ENCODE data around the gene TRPT1.
A peak's percentile ranks its signal among the peaks of the same experiment; 100 is the strongest.

The TRPT1 gene

DNA sequence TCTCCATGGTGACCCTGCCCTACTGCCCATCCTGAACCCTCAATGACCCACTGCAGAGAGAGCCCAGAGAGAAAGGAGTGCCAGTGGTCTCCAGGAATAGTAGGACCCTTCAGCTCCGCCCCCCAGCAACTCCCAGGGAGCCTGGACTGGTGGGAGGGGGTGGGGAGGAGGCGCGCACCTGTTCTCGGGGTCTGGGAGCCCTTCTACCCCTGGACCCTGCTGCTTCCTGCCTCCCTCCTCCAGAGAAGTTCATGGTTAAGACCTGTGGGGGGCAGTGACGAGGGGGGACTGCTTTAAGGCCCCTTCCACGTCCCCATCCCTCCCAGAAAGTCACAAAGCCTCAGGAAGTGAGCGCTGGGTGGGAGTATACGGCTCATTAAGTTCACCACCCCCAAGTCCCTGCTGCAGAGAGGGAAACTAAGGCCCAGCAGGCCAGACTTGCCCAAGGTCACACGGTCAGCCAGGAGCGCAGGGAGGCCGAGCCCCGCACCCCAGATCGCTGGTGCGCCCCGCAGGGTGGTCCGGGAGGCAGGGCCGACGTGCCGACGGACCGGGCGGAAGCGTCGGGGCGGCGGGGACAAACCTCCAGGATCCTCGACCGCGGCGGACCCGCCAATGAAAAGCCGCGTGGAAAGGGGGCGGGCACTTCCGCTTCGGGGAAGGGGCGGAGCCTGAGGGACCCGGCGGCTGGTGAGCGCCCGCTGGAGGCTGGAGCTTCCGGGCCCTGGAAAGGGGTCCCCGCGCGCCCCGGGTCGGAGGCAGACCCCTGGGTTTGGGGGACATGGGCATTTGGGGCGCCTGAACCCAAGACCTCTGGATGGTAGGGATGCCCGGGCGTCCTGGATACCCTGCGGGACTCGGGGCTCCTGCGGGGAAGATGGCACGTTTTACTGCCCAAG is at the start of gene TRPT1, which contains the start of gene NUDT22:
Gene TRPT1 (minus strand): TSS at position 579 of the 899 bp plus-strand sequence. CDS start 326 bp downstream, at position 253.
Gene NUDT22 (plus strand): TSS at position 667 of the 899 bp plus-strand sequence. CDS start 379 bp downstream, outside the sequence.
- peak; percentile 81 to 85 (median 84) for DNase-seq

DNA sequence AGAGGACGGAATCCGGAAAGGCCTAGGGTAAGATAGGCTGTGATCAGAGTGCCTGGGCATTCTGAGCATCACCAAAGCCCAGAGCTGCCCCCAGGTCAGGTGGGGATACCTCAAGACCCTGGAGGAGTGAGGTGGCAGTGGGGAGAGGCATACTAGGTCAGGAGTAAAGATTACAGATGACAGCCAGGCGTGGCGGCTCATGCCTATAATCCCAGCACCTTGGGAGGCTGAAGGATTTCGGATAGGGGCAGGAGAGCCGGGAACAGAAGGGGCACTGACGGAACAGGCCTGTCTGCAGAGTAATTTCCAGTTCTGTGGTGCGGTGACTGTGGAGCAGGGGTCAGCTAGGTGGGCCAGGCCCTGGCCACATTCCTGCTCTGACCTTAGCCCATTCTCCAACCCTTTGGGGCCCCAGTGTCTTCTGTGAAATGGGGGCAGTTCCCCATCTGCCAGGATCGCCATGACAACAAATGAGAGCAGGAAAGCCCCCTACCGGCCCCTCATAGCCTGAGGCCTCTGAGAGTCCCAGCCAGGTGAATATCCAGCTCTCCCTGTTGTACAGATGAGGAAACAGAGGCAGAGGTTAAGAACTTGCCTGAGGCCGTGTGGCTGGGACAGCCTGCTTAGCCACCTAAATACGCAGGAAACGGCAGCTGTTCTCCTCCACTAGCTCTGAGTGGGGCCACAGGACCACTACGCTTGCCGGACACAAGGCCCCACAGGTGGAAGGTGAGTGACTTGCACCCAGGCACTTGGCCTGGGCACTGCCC is 49.2 kb upstream of the TRPT1 start:
- DNase-seq = no peak

DNA sequence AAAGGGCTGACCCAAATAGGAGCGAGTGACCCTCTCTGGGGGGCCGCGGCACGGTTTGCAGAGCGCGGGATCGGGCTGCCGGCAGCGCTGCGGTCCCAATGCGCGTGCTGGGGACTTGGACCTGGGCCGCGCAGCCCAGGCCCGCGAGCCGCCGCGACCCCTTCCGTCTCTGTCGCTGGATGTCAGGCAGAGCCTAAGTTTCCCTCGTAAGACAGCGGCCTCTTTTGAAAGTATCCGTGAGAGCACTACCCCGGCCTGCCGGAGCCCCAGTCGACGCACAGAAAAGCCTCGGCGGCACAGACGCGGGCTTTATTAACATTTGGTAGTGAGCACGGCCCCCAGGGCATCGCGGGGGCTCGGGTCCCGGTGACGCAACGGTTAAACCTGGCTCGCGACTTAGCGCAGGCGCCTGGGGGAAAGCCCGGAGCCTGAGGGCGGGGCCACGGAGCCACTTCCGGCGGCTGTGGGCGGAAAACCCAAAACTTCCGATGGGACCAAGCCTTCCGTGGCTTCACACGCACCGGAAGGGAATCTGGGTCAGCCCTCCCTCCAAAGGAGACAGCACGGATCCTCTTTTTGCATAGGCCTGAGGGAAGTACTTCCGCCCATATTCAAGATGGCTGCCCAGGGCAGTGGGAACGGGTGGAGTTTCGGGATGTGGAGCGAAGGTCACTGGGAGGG is 43.7 kb upstream of the TRPT1 start:
- peak; percentile 92 to 94 (median 93) for DNase-seq

GRCh38 chr11:64268893-64269539 is 43.0 kb upstream of the TRPT1 start:
- peak in 1 of 4 experiments; percentile 25 for DNase-seq

- no peak for DNase-seq
Observed at GRCh38 chr11:64268025-64268892, 42.3 kb upstream of the TRPT1 start.

DNA sequence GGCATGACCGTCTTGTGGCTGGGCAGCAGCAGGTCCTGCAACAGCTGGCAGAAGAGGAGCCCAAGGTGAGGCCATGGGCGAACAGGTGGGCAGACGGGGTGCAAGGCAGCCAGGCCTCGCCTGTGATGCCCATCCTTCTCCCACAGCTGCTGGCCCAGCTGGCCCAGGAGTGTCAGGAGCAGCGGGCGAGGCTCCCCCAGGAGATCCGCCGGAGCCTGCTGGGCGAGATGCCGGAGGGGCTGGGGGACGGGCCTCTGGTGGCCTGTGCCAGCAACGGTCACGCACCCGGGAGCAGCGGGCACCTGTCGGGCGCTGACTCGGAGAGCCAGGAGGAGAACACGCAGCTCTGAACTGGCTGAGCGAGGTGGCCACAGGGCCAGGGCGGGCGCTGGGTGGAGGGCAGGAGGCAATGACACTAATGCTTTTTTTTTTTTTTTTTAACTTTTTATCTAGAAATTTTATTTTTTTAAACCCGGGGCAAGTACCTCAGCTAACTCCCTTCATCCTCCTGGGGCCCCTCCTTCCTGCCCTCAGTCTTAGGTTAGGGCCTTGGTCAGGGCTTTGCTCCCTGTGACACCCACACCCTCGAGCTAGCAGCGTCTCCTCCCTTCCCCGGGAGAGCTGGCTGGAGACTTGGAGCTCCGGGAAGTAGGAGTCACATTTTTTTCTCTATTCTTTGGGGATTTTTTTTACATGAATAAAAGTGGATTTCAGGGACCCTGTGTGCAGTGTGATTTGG is 41.4 kb upstream of the TRPT1 start:
- no peak for DNase-seq

DNA sequence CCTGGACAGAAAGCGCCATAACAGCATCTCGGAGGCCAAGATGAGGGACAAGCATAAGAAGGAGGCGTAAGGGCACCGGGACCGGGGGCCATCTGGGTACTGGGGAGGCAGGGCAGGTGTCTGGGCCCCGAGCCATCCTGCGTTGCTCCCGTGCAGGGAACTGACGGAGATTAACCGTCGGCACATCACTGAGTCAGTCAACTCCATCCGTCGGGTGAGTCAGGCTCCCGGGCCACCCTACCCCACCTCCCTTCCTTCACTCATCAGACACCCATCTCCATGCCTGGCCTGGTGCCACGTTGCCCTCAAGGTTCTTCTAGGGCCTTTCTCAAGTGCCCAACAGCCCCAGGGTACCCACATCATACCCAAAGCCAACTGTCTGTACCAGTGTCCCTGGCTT is 40.4 kb upstream of the TRPT1 start:
- no peak for DNase-seq

DNA sequence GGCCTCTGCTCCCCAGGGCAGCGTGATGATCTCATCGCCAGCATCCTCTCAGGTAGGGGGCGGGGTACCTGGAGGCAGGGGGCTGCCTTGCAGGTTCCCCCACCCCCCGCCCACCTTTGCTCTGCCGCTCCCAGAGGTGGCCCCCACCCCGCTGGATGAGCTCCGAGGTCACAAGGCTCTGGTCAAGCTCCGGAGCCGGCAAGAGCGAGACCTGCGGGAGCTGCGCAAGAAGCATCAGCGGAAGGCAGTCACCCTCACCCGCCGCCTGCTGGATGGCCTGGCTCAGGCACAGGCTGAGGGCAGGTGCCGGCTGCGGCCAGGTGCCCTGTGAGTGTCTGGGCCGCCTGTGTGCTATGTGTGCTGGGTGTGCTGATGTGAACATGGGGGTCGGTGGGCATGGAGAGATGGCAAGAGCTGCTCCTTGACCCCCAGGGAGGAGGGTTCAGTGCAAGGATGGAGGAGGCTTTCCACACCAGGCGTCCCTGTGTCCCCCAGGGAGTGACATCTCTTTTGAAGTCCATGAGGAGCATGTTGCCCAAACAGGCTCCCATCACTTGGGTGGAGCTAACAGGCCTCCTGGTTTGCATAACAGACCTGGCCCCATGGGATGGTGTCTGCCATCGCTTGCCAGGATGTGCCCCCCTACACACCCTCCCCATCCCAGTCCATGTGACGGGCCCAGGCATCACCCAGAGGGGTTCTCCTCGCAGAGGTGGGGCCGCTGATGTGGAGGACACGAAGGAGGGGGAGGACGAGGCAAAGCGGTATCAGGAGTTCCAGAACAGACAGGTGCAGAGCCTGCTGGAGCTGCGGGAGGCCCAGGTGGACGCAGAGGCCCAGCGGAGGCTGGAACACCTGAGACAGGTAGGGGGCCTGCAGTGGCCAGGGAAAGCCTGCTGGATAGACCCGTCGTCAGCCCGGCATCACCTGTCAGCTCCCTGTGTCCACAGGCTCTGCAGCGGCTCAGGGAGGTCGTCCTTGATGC is 39.5 kb upstream of the TRPT1 start:
- DNase-seq = no peak

GRCh38 chr11:64264371-64264852 is 38.4 kb upstream of the TRPT1 start:
- no peak for DNase-seq

GRCh38 chr11:64263947-64264317 is 37.9 kb upstream of the TRPT1 start:
- DNase-seq = no peak

DNA sequence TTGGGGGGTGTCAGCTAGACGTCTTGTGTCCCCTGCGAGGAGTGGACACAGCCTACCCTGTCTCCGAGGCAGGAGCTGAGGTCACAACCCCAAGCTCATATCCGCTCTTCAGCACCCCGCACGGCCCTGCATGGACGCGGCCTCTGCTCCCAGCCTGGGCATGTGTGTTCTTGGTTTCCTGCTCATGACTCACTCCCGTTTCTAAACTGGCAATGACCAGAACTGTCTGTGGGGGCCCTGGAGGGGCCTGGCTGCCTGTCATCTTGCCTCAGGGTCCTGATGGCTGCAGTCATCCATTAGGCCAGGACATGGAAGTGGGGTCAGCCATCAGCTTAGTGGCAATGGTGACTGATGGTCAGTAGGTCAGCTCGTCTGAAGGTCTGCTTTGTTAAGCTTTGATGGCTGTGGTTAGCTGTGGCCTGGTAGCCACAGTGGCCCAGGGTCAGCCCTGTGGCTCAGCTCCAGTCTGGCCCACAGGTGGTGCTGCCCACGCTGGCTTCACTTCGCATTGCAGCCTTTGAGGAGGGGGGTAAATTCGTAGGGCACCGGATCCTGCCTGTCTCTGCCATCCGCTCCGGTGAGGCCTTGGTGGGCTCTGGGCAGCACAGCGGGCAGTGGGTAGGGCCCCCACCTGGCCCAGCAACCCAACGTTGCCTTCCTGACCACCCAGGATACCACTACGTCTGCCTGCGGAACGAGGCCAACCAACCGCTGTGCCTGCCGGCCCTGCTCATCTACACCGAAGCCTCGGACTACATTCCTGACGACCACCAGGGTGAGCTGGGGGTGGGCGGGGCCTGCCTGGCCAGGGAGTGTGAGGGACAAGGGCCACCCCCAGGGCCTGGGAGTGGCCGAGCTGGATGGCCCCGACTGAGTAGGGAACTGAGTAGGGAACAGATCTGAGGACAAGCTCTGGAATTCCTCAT is 37.3 kb upstream of the TRPT1 start:
- DNase-seq = no peak

GRCh38 chr11:64262271-64263002 is 36.5 kb upstream of the TRPT1 start:
- no peak for DNase-seq

GRCh38 chr11:64261556-64262080 is 35.6 kb upstream of the TRPT1 start:
- DNase-seq = no peak

DNA sequence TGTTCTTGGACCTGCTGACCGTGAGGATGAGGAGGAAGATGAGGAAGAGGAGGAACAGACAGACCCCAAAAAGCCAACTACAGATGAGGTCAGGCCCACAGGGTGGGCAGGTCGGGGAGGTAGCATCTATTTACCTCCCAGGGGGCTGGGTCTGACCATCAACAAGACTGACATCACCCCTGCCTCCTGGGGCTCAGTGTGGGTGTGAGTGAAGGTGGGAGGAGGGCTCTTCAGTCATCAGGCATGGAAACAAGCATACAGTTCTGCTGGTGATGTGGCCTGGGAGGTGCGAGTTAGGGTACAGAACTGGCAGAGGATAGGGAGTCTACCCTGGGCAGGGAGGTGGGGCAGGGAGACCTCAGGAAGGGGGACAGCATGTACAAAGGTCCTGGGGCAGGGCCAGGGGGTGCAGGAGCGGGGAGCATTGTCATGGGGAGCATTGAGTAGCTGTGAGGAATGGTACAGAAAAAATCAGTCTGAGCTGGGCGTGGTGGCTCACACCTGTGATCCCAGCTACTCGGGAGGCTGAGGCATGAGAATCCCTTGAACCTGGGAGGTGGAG is 34.2 kb upstream of the TRPT1 start:
- no peak for DNase-seq

DNA sequence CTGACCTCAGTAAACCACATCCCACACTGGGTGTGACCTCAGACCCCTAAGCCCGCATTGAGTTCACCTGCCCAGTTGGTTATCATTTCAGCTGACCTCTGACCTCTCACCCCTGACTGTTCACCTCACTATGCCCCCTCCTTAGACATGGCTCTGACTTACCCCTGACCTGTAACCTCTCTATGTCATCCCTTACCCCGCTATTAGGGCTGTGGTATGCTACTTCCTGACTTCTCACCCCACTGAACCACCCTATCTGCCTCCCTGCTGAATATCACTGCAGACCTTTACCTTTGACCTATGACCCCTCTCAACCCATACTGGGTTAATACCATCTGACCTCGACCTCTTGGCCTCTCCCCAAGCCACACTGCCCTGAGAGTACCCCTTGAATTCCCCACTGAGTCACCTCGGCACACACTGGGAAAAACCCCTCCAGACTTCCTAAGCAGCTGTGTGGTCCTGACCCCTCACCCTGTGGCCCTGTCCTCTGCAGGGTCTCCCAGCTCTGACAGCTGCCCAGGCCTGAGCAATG is 33.6 kb upstream of the TRPT1 start:
- DNase-seq = no peak

GRCh38 chr11:64258946-64259532 is 33.1 kb upstream of the TRPT1 start:
- DNase-seq = no peak

All from activated CD4-positive, CD25-positive, alpha-beta regulatory T cell (primary cell).